Measurements from ENCODE around the gene CHSY1.

DNA sequence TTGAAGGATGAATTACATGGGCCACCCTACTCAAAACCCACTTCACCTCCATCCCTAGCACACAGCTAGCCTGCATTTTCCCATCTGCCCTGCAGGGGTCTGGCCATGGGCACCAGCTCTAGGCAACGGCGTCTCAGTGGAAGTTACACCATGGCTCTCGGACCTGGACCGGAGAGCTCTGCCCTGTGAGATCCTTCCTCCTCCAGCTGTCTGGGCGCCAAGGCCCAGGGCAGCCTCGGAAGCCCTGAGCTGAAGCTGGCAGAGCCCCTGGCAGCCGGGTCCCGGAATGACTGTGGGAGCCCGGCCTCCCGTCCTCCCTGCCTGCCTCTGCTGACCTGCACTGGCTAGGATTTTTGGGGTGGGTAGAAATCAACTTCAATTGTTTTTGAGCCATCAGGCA, 98.9 kb downstream of the CHSY1 start:
- TF ChIP-seq, protein P1, sequence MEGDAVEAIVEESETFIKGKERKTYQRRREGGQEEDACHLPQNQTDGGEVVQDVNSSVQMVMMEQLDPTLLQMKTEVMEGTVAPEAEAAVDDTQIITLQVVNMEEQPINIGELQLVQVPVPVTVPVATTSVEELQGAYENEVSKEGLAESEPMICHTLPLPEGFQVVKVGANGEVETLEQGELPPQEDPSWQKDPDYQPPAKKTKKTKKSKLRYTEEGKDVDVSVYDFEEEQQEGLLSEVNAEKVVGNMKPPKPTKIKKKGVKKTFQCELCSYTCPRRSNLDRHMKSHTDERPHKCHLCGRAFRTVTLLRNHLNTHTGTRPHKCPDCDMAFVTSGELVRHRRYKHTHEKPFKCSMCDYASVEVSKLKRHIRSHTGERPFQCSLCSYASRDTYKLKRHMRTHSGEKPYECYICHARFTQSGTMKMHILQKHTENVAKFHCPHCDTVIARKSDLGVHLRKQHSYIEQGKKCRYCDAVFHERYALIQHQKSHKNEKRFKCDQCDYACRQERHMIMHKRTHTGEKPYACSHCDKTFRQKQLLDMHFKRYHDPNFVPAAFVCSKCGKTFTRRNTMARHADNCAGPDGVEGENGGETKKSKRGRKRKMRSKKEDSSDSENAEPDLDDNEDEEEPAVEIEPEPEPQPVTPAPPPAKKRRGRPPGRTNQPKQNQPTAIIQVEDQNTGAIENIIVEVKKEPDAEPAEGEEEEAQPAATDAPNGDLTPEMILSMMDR (IDR thresholded peaks at IDR 0.05), result peak in 7 of 12 donors; percentile 11 to 28 (median 21)
- no peak for TF ChIP-seq POLR2A (IDR thresholded peaks at IDR 0.05)

Data from heart left ventricle (tissue), 13 donors.